ENCODE results near the gene ATPAF2.

GRCh38 chr17:18019838-18020154, 19.2 kb downstream of the ATPAF2 start:
- TF ChIP-seq CTCF (conservative IDR thresholded peaks at IDR 0.05; ENCODE audit: low read depth in 2 of 2) (no peak), REST (IDR thresholded peaks at IDR 0.05; ENCODE audit: unreplicated experiment) (no peak), POLR2AphosphoS5 (IDR thresholded peaks at IDR 0.05; ENCODE audit: low read depth) (no peak), EZH2 (IDR thresholded peaks at IDR 0.05; ENCODE audit: low read depth, unreplicated experiment) (no peak), STAT1 (IDR thresholded peaks at IDR 0.05; ENCODE audit: unreplicated experiment) (no peak), JUNB (IDR thresholded peaks at IDR 0.05; ENCODE audit: unreplicated experiment) (no peak), ZNF114 (CRISPR knock-in tag; IDR thresholded peaks at IDR 0.05) (no peak), EZH2phosphoT487 (IDR thresholded peaks at IDR 0.05; ENCODE audit: unreplicated experiment) (no peak), CREB1 (CRISPR knock-in tag; IDR thresholded peaks at IDR 0.05; ENCODE audit: low read depth) (no peak), ZNF331 (CRISPR knock-in tag; IDR thresholded peaks at IDR 0.05; ENCODE audit: low read depth) (no peak), NANOG (IDR thresholded peaks at IDR 0.05; ENCODE audit: borderline replicate concordance) (no peak)
- TF ChIP-seq, protein P1, sequence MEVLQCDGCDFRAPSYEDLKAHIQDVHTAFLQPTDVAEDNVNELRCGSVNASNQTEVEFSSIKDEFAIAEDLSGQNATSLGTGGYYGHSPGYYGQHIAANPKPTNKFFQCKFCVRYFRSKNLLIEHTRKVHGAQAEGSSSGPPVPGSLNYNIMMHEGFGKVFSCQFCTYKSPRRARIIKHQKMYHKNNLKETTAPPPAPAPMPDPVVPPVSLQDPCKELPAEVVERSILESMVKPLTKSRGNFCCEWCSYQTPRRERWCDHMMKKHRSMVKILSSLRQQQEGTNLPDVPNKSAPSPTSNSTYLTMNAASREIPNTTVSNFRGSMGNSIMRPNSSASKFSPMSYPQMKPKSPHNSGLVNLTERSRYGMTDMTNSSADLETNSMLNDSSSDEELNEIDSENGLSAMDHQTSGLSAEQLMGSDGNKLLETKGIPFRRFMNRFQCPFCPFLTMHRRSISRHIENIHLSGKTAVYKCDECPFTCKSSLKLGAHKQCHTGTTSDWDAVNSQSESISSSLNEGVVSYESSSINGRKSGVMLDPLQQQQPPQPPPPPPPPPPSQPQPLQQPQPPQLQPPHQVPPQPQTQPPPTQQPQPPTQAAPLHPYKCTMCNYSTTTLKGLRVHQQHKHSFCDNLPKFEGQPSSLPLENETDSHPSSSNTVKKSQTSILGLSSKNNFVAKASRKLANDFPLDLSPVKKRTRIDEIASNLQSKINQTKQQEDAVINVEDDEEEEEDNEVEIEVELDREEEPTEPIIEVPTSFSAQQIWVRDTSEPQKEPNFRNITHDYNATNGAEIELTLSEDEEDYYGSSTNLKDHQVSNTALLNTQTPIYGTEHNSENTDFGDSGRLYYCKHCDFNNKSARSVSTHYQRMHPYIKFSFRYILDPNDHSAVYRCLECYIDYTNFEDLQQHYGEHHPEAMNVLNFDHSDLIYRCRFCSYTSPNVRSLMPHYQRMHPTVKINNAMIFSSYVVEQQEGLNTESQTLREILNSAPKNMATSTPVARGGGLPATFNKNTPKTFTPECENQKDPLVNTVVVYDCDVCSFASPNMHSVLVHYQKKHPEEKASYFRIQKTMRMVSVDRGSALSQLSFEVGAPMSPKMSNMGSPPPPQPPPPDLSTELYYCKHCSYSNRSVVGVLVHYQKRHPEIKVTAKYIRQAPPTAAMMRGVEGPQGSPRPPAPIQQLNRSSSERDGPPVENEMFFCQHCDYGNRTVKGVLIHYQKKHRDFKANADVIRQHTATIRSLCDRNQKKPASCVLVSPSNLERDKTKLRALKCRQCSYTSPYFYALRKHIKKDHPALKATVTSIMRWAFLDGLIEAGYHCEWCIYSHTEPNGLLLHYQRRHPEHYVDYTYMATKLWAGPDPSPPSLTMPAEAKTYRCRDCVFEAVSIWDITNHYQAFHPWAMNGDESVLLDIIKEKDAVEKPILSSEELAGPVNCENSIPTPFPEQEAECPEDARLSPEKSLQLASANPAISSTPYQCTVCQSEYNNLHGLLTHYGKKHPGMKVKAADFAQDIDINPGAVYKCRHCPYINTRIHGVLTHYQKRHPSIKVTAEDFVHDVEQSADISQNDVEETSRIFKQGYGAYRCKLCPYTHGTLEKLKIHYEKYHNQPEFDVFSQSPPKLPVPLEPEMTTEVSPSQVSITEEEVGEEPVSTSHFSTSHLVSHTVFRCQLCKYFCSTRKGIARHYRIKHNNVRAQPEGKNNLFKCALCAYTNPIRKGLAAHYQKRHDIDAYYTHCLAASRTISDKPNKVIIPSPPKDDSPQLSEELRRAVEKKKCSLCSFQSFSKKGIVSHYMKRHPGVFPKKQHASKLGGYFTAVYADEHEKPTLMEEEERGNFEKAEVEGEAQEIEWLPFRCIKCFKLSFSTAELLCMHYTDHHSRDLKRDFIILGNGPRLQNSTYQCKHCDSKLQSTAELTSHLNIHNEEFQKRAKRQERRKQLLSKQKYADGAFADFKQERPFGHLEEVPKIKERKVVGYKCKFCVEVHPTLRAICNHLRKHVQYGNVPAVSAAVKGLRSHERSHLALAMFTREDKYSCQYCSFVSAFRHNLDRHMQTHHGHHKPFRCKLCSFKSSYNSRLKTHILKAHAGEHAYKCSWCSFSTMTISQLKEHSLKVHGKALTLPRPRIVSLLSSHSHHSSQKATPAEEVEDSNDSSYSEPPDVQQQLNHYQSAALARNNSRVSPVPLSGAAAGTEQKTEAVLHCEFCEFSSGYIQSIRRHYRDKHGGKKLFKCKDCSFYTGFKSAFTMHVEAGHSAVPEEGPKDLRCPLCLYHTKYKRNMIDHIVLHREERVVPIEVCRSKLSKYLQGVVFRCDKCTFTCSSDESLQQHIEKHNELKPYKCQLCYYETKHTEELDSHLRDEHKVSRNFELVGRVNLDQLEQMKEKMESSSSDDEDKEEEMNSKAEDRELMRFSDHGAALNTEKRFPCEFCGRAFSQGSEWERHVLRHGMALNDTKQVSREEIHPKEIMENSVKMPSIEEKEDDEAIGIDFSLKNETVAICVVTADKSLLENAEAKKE (CRISPR knock-in tag; IDR thresholded peaks at IDR 0.05) = no peak
- TF ChIP-seq, protein P2, sequence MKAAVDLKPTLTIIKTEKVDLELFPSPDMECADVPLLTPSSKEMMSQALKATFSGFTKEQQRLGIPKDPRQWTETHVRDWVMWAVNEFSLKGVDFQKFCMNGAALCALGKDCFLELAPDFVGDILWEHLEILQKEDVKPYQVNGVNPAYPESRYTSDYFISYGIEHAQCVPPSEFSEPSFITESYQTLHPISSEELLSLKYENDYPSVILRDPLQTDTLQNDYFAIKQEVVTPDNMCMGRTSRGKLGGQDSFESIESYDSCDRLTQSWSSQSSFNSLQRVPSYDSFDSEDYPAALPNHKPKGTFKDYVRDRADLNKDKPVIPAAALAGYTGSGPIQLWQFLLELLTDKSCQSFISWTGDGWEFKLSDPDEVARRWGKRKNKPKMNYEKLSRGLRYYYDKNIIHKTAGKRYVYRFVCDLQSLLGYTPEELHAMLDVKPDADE (IDR thresholded peaks at IDR 0.05) = no peak
